ENCODE results near the gene GPR55. TPM values are rescaled to one million over a fixed set of nuclear protein-coding genes. Genes with fewer than 3 reads are reported as not detected.

Gene GPR55
- polyA plus RNA-seq, 1 donor from 2014 or later = not detected

- H3K4me3 ChIP-seq (ENCODE audit: low read length) = no peak overlapping the region
- H4K20me1 ChIP-seq (ENCODE audit: insufficient read depth) = no peaks in the 10 kb centered on the region
- no peaks in the 10 kb centered on the region for H3F3A ChIP-seq (ENCODE audit: insufficient read depth, low read length, poor library complexity, severe bottlenecking)
- H3K9me2 ChIP-seq (ENCODE audit: insufficient read depth, low read length) = no peaks in the 10 kb centered on the region
- no peak overlapping the region for H3K27ac ChIP-seq (ENCODE audit: low read length)
- H3K79me2 ChIP-seq (replicated peaks; ENCODE audit: insufficient read depth, low read length) = no peaks in the 10 kb centered on the region
- H3K4me2 ChIP-seq (ENCODE audit: low read length) = no peak overlapping the region
- no peaks in the 10 kb centered on the region for H3K36me3 ChIP-seq (ENCODE audit: insufficient read depth, low read length)
- H2AFZ ChIP-seq (ENCODE audit: low read depth, low read length) = no peak overlapping the region
- no peaks in the 10 kb centered on the region for H3K9me3 ChIP-seq (ENCODE audit: low read length)
- no peak for TF ChIP-seq EP300 (conservative IDR thresholded peaks at IDR 0.05; ENCODE audit: poor library complexity, severe bottlenecking)
- TF ChIP-seq SMC3 (conservative IDR thresholded peaks at IDR 0.05; ENCODE audit: poor library complexity) = no peak
- TF ChIP-seq REST (IDR thresholded peaks at IDR 0.05; ENCODE audit: borderline replicate concordance) = no peak
- TF ChIP-seq POLR2AphosphoS5 (IDR thresholded peaks at IDR 0.05) = no peak
- no peak for TF ChIP-seq MXI1 (conservative IDR thresholded peaks at IDR 0.05; ENCODE audit: poor library complexity, severe bottlenecking)
- no peak for TF ChIP-seq EZH2 (IDR thresholded peaks at IDR 0.05; ENCODE audit: borderline replicate concordance, insufficient read depth, low read length, poor library complexity, severe bottlenecking)
- no peak for TF ChIP-seq TAF1 (IDR thresholded peaks at IDR 0.05; ENCODE audit: low read depth)
- TF ChIP-seq RAD21 (conservative IDR thresholded peaks at IDR 0.05) = no peak
- no peak for TF ChIP-seq CTCF (IDR thresholded peaks at IDR 0.05; ENCODE audit: poor library complexity, severe bottlenecking)
- no peak overlapping the region for H3K9ac ChIP-seq (ENCODE audit: low read length)
- no peaks in the 10 kb centered on the region for H3K27me3 ChIP-seq (ENCODE audit: insufficient read depth, low read depth, low read length)
Measured at GRCh38 chr2:230908092-230908594, 16.9 kb downstream of the GPR55 start.

- Histone ChIP-seq H3K79me2 (replicated peaks; ENCODE audit: insufficient read depth, low read length) (no peaks in the 10 kb centered on the region), H3K4me2 (ENCODE audit: low read length) (no peak overlapping the region), H3K4me3 (ENCODE audit: low read length) (no peak overlapping the region), H3K27me3 (ENCODE audit: insufficient read depth, low read depth, low read length) (no peaks in the 10 kb centered on the region), H3K9me2 (ENCODE audit: insufficient read depth, low read length) (no peaks in the 10 kb centered on the region), H3F3A (ENCODE audit: insufficient read depth, low read length, poor library complexity, severe bottlenecking) (no peaks in the 10 kb centered on the region), H4K20me1 (ENCODE audit: insufficient read depth) (no peaks in the 10 kb centered on the region), H3K36me3 (ENCODE audit: insufficient read depth, low read length) (no peaks in the 10 kb centered on the region), H3K27ac (ENCODE audit: low read length) (no peak overlapping the region), H3K9me3 (ENCODE audit: low read length) (no peaks in the 10 kb centered on the region), H3K9ac (ENCODE audit: low read length) (no peak overlapping the region), H2AFZ (ENCODE audit: low read depth, low read length) (no peak overlapping the region)
- TF ChIP-seq SMC3 (conservative IDR thresholded peaks at IDR 0.05; ENCODE audit: poor library complexity) = no peak
- no peak for TF ChIP-seq REST (IDR thresholded peaks at IDR 0.05; ENCODE audit: borderline replicate concordance)
Measured at GRCh38 chr2:230907361-230908091, 17.5 kb downstream of the GPR55 start.

Data from neural cell (in vitro differentiated cells).